SK-N-SH (cell line): ENCODE results near the gene NFE2. TPM values are rescaled to one million over a fixed set of nuclear protein-coding genes. Genes with fewer than 3 reads are reported as not detected.

Experiments
- CTCF ChIA-PET: fragments of 300-600, 350-600 bp; formaldehyde crosslinking; extraction: SDS; loops from one replicate; lab custom pipeline; 2021; lab: Yijun Ruan, JAX
- POLR2A ChIA-PET: fragments of 350-600 bp; sonication (Branson Sonifier 250); formaldehyde crosslinking; extraction: SDS; loops from one replicate; lab custom pipeline; 2020; ENCODE audit warnings: antibody characterized with exemption, inconsistent platforms; lab: Yijun Ruan, JAX
- DNase-seq: peaks from one replicate; pipeline ENCODE4 v3.0.0; 2012
- H2AFZ ChIP-seq: fragments of 200-600 bp; sonication (generic); 2 replicates; pipeline ENCODE4 v1.8.1; 2016; ENCODE audit warnings: antibody characterized with exemption, mild to moderate bottlenecking, low read depth
- H3F3A ChIP-seq: fragments of 200-600 bp; sonication (generic); replicated peaks from 2 replicates; pipeline ENCODE3; 2016; ENCODE audit warnings: antibody characterized with exemption, mild to moderate bottlenecking; ENCODE audit not compliant: insufficient read depth
- H3K27ac ChIP-seq, 2 experiments: fragments of 200-500 bp in 1 of 2; fragments of 200-600 bp in 1 of 2; sonication (Bioruptor generic) in 1 of 2; sonication (generic), shearing (Covaris generic) in 1 of 2; 2 replicates each; pipeline versions ENCODE4 v1.5.1 to v1.6.1; 2014 to 2016; ENCODE audit warnings: low read depth in 2 of 2, inconsistent platforms in 1 of 2, low read length in 1 of 2, mild to moderate bottlenecking in 1 of 2, mixed read lengths in 1 of 2
- H3K27me3 ChIP-seq: fragments of 200-600 bp; sonication (generic), shearing (Covaris generic); 2 replicates; pipeline ENCODE4 v1.6.1; 2016; ENCODE audit warnings: mixed run types; ENCODE audit not compliant: insufficient read depth
- H3K36me3 ChIP-seq, 2 experiments: fragments of 200-500 bp in 1 of 2; fragments of 200-600 bp in 1 of 2; sonication (Bioruptor generic) in 1 of 2; sonication (generic) in 1 of 2; replicated peaks in 1 of 2; 2 replicates each; pipeline versions ENCODE3 to v1.5.1; 2014 to 2016; ENCODE audit warnings: low read length in 1 of 2, mild to moderate bottlenecking in 1 of 2; ENCODE audit not compliant: insufficient read depth in 2 of 2, control insufficient read depth in 1 of 2
- H3K4me1 ChIP-seq, 2 experiments: fragments of 200-500 bp in 1 of 2; fragments of 200-600 bp in 1 of 2; sonication (Bioruptor generic) in 1 of 2; sonication (generic), shearing (Covaris generic) in 1 of 2; 2 replicates each; pipeline versions ENCODE4 v1.5.1 to v1.6.1; 2014 to 2016; ENCODE audit warnings: low read depth in 1 of 2, low read length in 1 of 2, mixed run types in 1 of 2; ENCODE audit not compliant: insufficient read depth in 2 of 2, control insufficient read depth in 1 of 2
- H3K4me2 ChIP-seq: fragments of 200-600 bp; sonication (generic), shearing (Covaris generic); 2 replicates; pipeline ENCODE4 v1.6.1; 2017; ENCODE audit warnings: mixed run types
- H3K4me3 ChIP-seq, 2 experiments: fragments of 200-500 bp in 1 of 2; fragments of 200-600 bp in 1 of 2; sonication (Bioruptor generic) in 1 of 2; sonication (generic), shearing (Covaris generic) in 1 of 2; 2 replicates each; pipeline versions ENCODE4 v1.5.1 to v1.8.1; 2014 to 2016; ENCODE audit warnings: low read depth in 2 of 2, inconsistent platforms in 1 of 2, low read length in 1 of 2, mild to moderate bottlenecking in 1 of 2, mixed read lengths in 1 of 2, moderate library complexity in 1 of 2
- H3K79me2 ChIP-seq: fragments of 200-600 bp; sonication (generic); 2 replicates; pipeline ENCODE4 v1.8.1; 2017; ENCODE audit warnings: mild to moderate bottlenecking; ENCODE audit not compliant: insufficient read depth
- H3K9ac ChIP-seq: fragments of 200-600 bp; sonication (generic); 2 replicates; pipeline ENCODE4 v1.6.1; 2017; ENCODE audit warnings: mixed run types
- H3K9me2 ChIP-seq: fragments of 200-600 bp; sonication (generic); 2 replicates; pipeline ENCODE4 v1.6.1; 2017; ENCODE audit warnings: mixed run types
- H3K9me3 ChIP-seq: fragments of 200-600 bp; sonication (generic); 2 replicates; pipeline ENCODE4 v1.6.1; 2017; ENCODE audit warnings: mixed run types, mild to moderate bottlenecking, moderate library complexity
- H4K20me1 ChIP-seq: fragments of 200-600 bp; sonication (generic); 2 replicates; pipeline ENCODE4 v1.6.1; 2017; ENCODE audit warnings: mild to moderate bottlenecking, mixed run types; ENCODE audit not compliant: insufficient read depth
- CHD2 ChIP-seq: fragments of 150-350 bp; IDR thresholded peaks from 2 replicates; pipeline ENCODE4 v1.6.1; 2018; ENCODE audit warnings: low read length; ENCODE audit not compliant: partially characterized antibody
- CTCF ChIP-seq: fragments of 200-600 bp; sonication (generic); IDR thresholded peaks from 2 replicates; pipeline ENCODE4 v1.6.1; 2017; ENCODE audit warnings: antibody characterized with exemption, mild to moderate bottlenecking, moderate library complexity
- ELF1 ChIP-seq: IDR thresholded peaks from 2 replicates; pipeline ENCODE4 v1.4.0; 2012
- EZH2phosphoT487 ChIP-seq: fragments of 200-600 bp; sonication (generic); IDR thresholded peaks from 2 replicates; pipeline ENCODE4 v1.6.1; 2017; ENCODE audit warnings: low read depth, mixed run types, mild to moderate bottlenecking, antibody characterized with exemption, moderate library complexity, borderline replicate concordance
- FOXM1 ChIP-seq: IDR thresholded peaks from 2 replicates; pipeline ENCODE4 v1.4.0; 2012; ENCODE audit warnings: low read depth, mild to moderate bottlenecking
- JUND ChIP-seq: IDR thresholded peaks from 2 replicates; pipeline ENCODE4 v1.4.0; 2012
- NRF1 ChIP-seq: IDR thresholded peaks from 2 replicates; pipeline ENCODE4 v1.6.1; 2012; ENCODE audit warnings: low read depth, mild to moderate bottlenecking, low read length
- POLR2AphosphoS5 ChIP-seq: IDR thresholded peaks from 2 replicates; pipeline ENCODE4 v1.6.1; 2012; ENCODE audit warnings: low read depth, low read length
- RCOR1 ChIP-seq: fragments of 150-350 bp; IDR thresholded peaks from 2 replicates; pipeline ENCODE4 v1.6.1; 2017; ENCODE audit warnings: antibody characterized with exemption, low read length
- REST ChIP-seq: IDR thresholded peaks from 2 replicates; pipeline ENCODE4 v1.6.1; 2012; ENCODE audit warnings: mild to moderate bottlenecking, low read depth, low read length, moderate library complexity
- RFX5 ChIP-seq: IDR thresholded peaks from 2 replicates; pipeline ENCODE4 v1.6.1; 2012; ENCODE audit warnings: mild to moderate bottlenecking, improper control_type of control experiment, low read length
- RXRA ChIP-seq: IDR thresholded peaks from 2 replicates; pipeline ENCODE4 v1.4.0; 2012; ENCODE audit warnings: low read depth, mild to moderate bottlenecking, borderline replicate concordance
- TCF12 ChIP-seq: IDR thresholded peaks from 2 replicates; pipeline ENCODE4 v1.4.0; 2012
- USF1 ChIP-seq: IDR thresholded peaks from 2 replicates; pipeline ENCODE4 v1.4.0; 2012; ENCODE audit warnings: low read depth, borderline replicate concordance
- USF2 ChIP-seq: fragments of 150-350 bp; IDR thresholded peaks from 2 replicates; pipeline ENCODE4 v1.6.1; 2017; ENCODE audit warnings: antibody characterized with exemption, low read length, low read depth, borderline replicate concordance
- ZBTB33 ChIP-seq: IDR thresholded peaks from 2 replicates; pipeline ENCODE4 v1.4.0; 2012; ENCODE audit warnings: low read depth, borderline replicate concordance
- WGBS: methylation state at CpG from one replicate; pipeline ENCODE4 v1.1.6; 2017; ENCODE audit warnings: low lambda C conversion rate; 5-methylcytosine and 5-hydroxymethylcytosine counted together
- polyA plus RNA-seq, 3 experiments: library from polyadenylated mRNA; depleted of rRNA; stranded (reverse); fragments of >200 nt; gene quantifications; 2 replicates each; pipeline ENCODE4 v1.2.3, GENCODE V29; 2012

NFE2 gene
- polyA plus RNA-seq, 1 of the 3 experiments (the other 2 are of a cell fraction) = 0.25 TPM

- peaks cover 20% of the 10 kb centered on the region; the same call in 1 of the 2 replicates for H3K79me2 ChIP-seq
- H3K4me3 ChIP-seq = no peak overlapping the region
- H3K9me2 ChIP-seq = no peaks in the 10 kb centered on the region
- no peaks in the 10 kb centered on the region for H3F3A ChIP-seq
- no peaks in the 10 kb centered on the region for H3K9me3 ChIP-seq
- H3K27me3 ChIP-seq = no peaks in the 10 kb centered on the region
- H4K20me1 ChIP-seq = peaks cover 12% of the 10 kb centered on the region
- POLR2A ChIA-PET = interaction anchor here (0.6 to 1.1 kb wide), 3 partner anchors 11 to 924 kb away, joined by 3 read pairs; no protein-coding TSS in a partner anchor
- H2AFZ ChIP-seq = no peak overlapping the region
- CTCF ChIA-PET = interaction anchor here (0.7 to 3.6 kb wide), 10 partner anchors 10 to 79 kb away, joined by 3 to 23 read pairs (median 3); partner anchors contain the start of gene COPZ1
- no peak for TF ChIP-seq POLR2AphosphoS5
- TF ChIP-seq NRF1 = no peak
- no peak for TF ChIP-seq EZH2phosphoT487
- no peak for TF ChIP-seq JUND
- TF ChIP-seq USF1 = no peak
- no peak for TF ChIP-seq CTCF
- TF ChIP-seq FOXM1 = no peak
- 92% methylated on average over 9 of the region's 9 CpGs for WGBS
- no peak overlapping the region for H3K27ac ChIP-seq
- DNase-seq = no peak
- H3K9ac ChIP-seq = no peak overlapping the region
- no peak overlapping the region for H3K4me2 ChIP-seq
- H3K36me3 ChIP-seq = peaks cover 36 to 39% of the 10 kb centered on the region in 2 experiments
- peaks cover 0 to 5% of the 10 kb centered on the region in 2 experiments; a peak in 1 of 4 replicates for H3K4me1 ChIP-seq
Measured at GRCh38 chr12:54341378-54342300, 40.8 kb upstream of the NFE2 start.

- Histone ChIP-seq H3K9me3 (no peaks in the 10 kb centered on the region), H3K4me2 (no peak overlapping the region), H3K36me3 (peaks cover 34 to 39% of the 10 kb centered on the region in 2 experiments), H3K9me2 (no peaks in the 10 kb centered on the region), H3K27ac (no peak overlapping the region), H3K4me3 (no peak overlapping the region), H2AFZ (no peak overlapping the region), H3F3A (no peaks in the 10 kb centered on the region), H3K79me2 (peaks cover 22% of the 10 kb centered on the region; the same call in 1 of the 2 replicates), H3K4me1 (peaks cover 0 to 5% of the 10 kb centered on the region in 2 experiments; a peak in 1 of 4 replicates), H4K20me1 (peaks cover 20% of the 10 kb centered on the region), H3K9ac (no peak overlapping the region), H3K27me3 (no peaks in the 10 kb centered on the region)
- 100% methylated on average over 7 of the region's 7 CpGs for WGBS
- CTCF ChIA-PET = interaction anchor here (1.0 to 3.6 kb wide), 6 partner anchors 11 to 46 kb away, joined by 3 to 23 read pairs (median 4); partner anchors contain the start of gene COPZ1
- DNase-seq = no peak
- POLR2A ChIA-PET = interaction anchor here (0.9 kb wide), 1 partner anchor 40 kb away, joined by 3 read pairs; no protein-coding TSS in a partner anchor
- TF ChIP-seq RCOR1 = no peak
- no peak for TF ChIP-seq USF2
- TF ChIP-seq ELF1 = no peak
- TF ChIP-seq CHD2 = no peak
- TF ChIP-seq RFX5 = no peak
- no peak for TF ChIP-seq TCF12
- TF ChIP-seq RXRA = no peak
- TF ChIP-seq ZBTB33 = no peak
- no peak for TF ChIP-seq REST
- TF ChIP-seq POLR2AphosphoS5 = no peak
Measured at GRCh38 chr12:54340846-54341245, 40.0 kb upstream of the NFE2 start.
